Stimulated activated naive CD8-positive, alpha-beta T cell treated with anti-CD3 and anti-CD28 coated beads, Interleukin-15, Interleukin-2, amounts not matched to agents 100 U/mL and 50 U/mL, for 24 hours (primary cell): ENCODE results near the gene CIB2.

Experiments used
- ATAC-seq: fragments of 150-1000 bp; cut with Tn5 transposase; one replicate; pipeline ENCODE4 v1.10.0; 2021
- DNase-seq: peaks from one replicate; pipeline ENCODE4 v3.0.0; 2021

CIB2 gene

DNA sequence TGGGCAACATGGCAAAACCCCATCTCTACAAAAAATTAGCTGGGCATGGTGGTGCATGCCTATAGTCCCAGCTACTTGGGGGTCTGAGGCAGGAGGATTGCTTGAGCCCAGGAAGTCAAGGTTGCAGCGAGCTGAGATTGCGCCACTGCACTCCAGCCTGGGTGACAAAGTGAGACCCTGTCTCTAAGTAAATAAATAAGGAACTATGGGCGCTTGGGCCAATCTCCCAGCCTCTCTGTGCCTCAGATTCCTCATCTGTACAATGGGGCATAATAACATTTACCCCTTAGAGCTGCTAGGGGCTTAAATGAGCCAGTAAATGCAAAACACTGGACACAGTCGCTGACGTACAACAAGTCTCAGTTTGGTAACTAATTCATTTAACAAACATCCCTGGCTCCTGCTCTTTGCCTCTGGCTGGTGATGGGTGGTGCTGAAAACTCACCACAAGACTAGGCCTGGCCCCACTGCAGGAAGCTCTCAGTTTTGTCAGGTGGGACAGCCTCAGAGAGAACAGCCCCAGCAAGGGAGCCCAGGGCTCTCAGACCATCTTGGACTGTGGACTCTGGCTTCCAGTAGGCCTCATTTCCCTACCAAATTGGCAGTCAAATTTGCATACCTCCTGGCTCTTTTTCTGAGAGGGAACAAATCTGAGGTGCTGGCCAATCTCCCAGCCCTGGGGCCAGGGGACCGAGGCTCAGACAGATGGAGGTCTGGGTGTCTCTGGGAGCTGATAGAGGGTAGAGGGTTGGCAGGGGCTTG lies 47.4 kb downstream of the CIB2 start:
- no peak for ATAC-seq
- DNase-seq, result no peak

DNA sequence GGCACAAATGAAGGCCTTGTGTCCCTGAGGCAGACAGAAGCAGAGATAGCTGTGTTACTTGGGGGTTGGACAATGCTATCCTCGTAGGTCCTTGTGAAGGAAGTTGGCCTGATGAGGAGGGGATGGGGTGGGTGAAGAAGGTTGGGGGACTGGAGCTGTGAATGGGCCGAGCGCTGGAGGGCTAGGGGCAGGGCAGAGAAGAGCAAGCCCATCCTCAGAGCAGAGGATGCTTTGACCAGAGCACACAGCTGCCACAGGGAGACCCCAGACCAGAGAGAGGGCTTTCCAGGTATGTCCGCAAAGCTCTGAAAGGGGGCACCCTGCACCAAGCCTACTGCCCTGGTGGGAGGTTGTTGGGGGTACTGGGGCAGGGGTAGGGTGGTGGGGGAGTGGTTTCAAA lies 48.1 kb downstream of the CIB2 start:
- DNase-seq (no peak), ATAC-seq (no peak)

DNA sequence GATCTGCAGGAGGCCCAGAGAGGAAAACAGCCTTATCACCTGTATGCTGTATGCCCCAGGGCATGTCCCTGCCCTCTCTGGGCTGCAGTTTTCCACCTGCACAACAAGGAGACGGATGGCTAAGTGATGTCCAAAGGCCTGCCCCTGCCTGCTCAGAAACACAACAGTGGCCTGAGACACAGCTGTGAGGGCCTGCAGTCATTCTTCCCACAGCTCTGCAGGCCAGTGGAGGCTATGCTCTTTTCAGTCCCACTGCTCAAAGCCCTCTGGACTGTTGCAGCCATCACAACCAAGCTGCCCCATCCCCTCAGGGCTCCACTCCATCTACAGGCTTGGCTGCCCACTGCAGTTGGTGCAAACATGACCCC lies 48.5 kb downstream of the CIB2 start:
- ATAC-seq (no peak), DNase-seq (no peak)

DNA sequence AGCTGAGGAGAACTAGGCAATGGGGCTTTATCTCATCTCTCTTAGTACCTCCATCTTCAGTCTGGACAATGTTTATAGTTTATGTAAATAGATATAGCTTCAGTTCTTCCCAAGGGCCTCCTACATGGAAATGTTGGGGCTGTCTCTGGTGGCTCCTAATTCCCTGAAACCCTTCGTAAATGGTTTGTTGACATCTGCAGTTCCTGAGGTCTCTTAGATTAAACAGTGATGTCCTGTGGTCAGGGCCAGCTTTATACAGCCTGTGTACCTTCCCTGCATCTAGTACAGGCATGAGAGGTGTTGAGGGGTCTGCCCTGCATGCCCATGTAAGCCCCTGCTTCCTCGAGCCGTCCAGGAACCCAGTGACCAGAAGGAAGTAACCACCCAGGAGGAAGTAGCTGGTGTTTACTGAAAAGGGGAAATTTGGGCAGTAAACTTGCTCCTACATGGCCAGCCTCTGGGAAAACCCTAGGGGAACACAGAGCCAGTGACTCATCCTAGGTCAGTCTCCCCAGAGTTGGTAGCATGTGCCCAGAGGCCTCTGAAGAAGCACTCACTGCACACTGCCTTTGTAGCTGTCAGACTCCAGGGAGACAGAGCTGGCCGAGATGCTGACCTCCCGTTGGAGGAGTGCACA lies 49.0 kb downstream of the CIB2 start:
- no peak for DNase-seq
- ATAC-seq, result peak; percentile 53

- DNase-seq, result no peak
- no peak for ATAC-seq
Observed at GRCh38 chr15:78080088-78080460, 51.2 kb downstream of the CIB2 start.

DNA sequence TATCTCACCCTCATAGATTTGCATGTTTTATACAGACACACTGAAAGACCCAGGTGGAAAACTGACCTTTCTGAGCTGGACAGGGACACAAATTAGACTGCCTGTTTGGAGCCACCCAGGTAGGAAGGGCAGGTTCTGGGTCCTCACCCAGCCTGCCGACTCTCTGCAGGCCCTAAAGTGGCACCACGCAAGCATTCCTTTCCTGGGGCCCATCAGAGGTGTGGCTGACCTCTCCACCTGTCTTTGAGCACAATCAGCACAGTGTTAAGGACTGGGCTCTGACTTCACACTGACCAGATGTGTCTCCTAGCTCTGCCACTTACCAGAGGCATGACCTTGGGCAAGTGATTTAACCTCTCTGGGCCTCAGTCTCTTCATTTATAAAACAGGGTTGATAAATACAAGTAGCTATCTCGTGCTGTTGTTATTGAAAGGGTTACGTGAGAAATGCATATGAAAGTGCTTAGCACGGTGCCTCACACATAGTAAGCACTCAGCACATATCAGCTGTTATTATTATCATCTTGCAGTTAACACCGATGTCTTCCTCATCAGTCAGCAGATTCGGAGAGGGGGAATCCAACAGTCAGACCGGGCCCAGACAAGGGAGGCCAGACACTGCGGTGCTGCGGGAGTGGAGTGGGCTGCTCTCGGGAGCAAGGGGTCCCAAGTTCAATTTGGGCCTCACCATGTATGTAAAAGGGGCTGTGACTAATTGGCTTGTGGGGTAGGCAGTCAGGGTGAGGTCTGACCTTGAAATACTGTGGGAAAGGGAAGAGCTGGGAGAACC lies 51.8 kb downstream of the CIB2 start:
- no peak for ATAC-seq
- DNase-seq, result no peak

DNA sequence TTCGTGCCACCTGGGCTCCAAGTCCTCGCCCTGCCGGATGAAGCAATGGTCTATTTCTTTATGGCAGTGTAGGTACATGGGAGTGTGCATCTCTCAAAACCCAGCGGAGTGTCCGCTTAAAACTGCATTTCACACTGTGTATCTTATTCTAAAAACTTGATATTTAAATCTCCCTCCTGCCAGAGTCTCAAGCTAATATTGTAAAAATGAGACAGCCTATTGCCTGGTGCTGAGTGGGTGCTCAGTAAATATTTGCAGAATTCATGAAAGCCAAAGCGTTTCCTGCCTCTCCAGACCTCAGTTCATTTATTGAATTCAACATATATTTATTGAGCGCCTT lies 53.4 kb downstream of the CIB2 start:
- ATAC-seq (no peak), DNase-seq (no peak)

DNA sequence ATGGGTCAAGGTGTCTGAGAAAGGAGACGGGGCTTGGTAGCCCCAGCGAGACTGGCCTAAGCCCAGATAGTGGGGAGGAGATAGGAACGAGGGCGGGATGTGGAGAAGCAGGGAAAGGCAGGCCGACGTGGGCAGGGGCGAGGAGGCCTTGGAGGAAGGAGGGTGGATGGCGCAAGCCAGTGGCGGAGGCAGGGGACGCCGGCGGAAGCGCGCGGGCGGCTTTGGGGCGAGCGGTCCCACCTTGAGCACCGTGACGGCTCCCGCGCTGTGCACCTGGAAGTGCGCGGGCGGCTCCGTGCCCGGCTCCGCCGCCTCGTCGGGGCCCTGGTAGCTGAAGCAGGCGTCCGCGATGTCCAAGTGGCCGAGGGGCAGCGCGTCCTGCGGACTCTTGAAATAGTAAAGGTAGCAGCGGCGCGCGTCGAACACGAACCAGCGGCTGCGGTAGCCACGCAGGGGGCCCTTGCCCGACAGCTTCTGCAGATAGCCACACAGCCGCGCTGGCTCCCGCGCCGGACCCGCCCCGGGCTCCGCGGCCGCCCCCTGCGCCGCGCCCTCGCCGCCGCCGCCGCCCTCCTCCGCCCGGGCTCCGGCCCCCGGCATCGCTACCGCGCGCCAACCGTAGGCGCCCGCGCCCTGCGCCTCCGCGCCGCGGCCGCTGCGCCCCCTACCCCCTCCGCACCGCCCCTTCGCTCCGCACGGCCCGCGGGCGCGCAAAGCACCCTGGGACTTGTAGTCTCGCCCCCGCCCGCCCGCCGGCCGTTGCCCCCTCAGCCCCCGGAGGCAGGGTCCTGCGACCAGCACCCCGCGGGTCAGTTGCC lies 54.0 kb downstream of the CIB2 start, which contains the start of gene TBC1D2B:
TBC1D2B (minus strand) TSS at position 659 of the 818 bp plus-strand sequence; CDS start at position 600, 59 bp downstream.
- DNase-seq (peak; percentile 80), ATAC-seq (peak; percentile 81)

- DNase-seq (no peak), ATAC-seq (peak; percentile 16)
Observed at GRCh38 chr15:78076231-78077052, 54.8 kb downstream of the CIB2 start.

DNA sequence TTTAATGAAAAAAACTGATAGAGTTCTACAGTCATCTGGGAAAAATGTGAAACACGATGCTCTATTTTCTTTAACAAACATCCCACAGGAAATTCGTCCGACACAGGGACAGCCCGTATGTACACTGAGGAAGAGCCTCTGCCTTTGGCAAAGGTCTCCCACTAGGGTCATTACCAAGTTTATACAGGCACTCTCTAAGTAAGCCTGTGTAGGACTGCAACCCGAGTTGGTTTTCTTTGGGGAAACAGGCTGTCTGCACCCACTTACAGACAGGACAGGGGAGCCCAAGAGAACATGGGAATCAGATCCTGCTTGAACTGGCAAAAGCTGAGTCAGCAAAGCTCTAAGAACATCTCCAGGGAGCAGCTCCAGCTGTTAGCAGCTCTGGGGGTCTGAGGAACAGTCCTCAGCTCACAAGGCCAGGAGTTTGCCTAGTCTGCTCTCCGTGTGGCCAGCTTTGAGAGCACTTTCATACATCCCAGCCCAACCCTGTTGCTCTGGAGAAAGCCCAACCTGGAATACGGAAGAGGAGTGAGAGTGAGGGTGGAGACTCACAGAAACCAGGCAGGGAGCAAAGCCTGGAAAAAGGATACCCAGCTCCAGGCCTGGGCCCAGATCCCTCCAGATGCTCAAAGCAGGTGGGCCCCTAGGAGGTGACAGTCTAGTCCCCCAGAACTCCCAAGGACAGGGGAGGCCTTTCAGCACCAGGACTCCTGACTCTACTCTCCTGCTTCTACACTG lies 55.6 kb downstream of the CIB2 start:
- DNase-seq (no peak), ATAC-seq (no peak)

GRCh38 chr15:78073046-78073787 lies 58.0 kb downstream of the CIB2 start:
- no peak for DNase-seq
- ATAC-seq, result no peak

- ATAC-seq, result no peak
Observed at GRCh38 chr15:78072080-78072892, 59.0 kb downstream of the CIB2 start.

GRCh38 chr15:78071383-78071782 lies 59.9 kb downstream of the CIB2 start:
- ATAC-seq, result no peak
- no peak for DNase-seq

More at GRCh38 chr15:78072080-78072892, 59.0 kb downstream of the CIB2 start:
- no peak for DNase-seq

- DNase-seq (peak; percentile 58), ATAC-seq (peak; percentile 64)
Observed at GRCh38 chr15:78070049-78070700, 61.1 kb downstream of the CIB2 start.

DNA sequence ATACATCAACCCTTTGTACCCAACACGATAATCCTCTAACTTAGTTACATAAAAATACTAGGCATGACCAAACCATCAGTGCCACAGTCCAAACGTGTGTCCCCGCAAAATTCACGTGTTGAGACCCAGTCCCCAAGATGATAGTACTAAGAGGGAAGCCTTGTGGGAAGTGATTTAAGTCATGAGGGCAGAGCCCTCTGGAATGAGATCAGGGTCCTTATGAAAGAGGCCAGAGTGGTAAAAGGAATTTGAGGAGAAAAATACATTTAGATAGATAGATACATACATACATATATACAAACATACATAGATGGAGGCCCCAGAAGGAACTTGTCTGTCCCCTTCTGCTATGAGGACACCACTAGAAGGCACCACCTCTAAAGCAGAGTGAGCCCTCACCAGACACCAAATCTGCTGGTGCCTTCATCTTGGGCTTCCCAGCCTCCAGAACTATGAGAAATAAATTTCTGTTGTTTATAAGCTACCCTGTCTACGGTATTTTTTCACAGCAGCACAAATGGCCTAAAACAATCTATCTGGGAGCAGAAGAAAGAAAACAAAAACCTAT lies 61.7 kb downstream of the CIB2 start:
- no peak for DNase-seq
- no peak for ATAC-seq

GRCh38 chr15:78069052-78069414 lies 62.2 kb downstream of the CIB2 start:
- DNase-seq, result no peak
- ATAC-seq, result no peak

- ATAC-seq (no peak), DNase-seq (no peak)
Observed at GRCh38 chr15:78067328-78068228, 63.7 kb downstream of the CIB2 start.
